Measurements from ENCODE around the gene LRRTM4. TPM values are rescaled to one million over a fixed set of nuclear protein-coding genes. Genes with fewer than 3 reads are reported as not detected.

LRRTM4 gene
- polyA plus RNA-seq, 2 of the 4 experiments (the other 2 are of a cell fraction) = 0.03 TPM; not detected in 1

DNA sequence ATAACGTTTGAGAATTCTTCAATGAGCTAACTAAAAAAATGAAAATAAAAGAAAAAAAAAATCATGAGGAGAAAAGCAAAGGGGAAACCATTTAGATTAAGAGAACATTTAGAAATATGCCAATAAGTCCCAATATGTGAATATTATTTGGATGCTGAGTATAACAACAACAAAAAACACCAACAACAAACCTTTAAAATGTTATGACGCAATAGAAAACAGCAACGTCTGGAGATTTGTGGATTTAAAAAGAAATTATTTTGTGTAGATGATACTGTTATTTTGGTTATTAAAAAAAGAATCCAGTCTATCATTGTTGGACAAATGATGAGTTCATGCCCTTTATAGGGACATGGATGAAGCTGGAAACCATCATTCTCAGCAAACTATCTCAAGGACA, 417.2 kb downstream of the LRRTM4 start:
- Histone ChIP-seq H3K27ac (no peak overlapping the region), H3K4me3 (no peak overlapping the region), H3K4me2 (no peak overlapping the region), H3K4me1 (no peaks in the 10 kb centered on the region), H3K9me3 (peaks cover 2% of the 10 kb centered on the region; the same call in 1 of the 3 replicates)
- DNase-seq (ENCODE audit: low read depth in 1 of 2, low spot score in 1 of 2) (no peak), FAIRE-seq (no peak), ATAC-seq (no peak)
- 36% methylated on average over 3 of the region's 3 CpGs for WGBS (ENCODE audit: missing lambda C conversion rate)
- CTCF ChIA-PET = no interaction called here
- POLR2A ChIA-PET = no interaction called here
- no peak for TF ChIP-seq RAD21 (conservative IDR thresholded peaks at IDR 0.05 in 1 of 2, IDR thresholded peaks at IDR 0.05 in 1 of 2)
- no peak for TF ChIP-seq CEBPB (IDR thresholded peaks at IDR 0.05)
- no peak for TF ChIP-seq HEYL (CRISPR knock-in tag; IDR thresholded peaks at IDR 0.05)
- no peak for TF ChIP-seq HOXA7 (CRISPR knock-in tag; IDR thresholded peaks at IDR 0.05)
- TF ChIP-seq ZNF302 (CRISPR knock-in tag; IDR thresholded peaks at IDR 0.05) = no peak
- no peak for TF ChIP-seq MAFK (IDR thresholded peaks at IDR 0.05; ENCODE audit: partially characterized antibody)
- TF ChIP-seq CHD2 (IDR thresholded peaks at IDR 0.05; ENCODE audit: low read length, partially characterized antibody) = no peak
- TF ChIP-seq EHMT2 (IDR thresholded peaks at IDR 0.05; ENCODE audit: low read depth) = no peak
- no peak for TF ChIP-seq NPAS2 (CRISPR knock-in tag; IDR thresholded peaks at IDR 0.05; ENCODE audit: borderline replicate concordance)
- TF ChIP-seq TP53 (CRISPR knock-in tag; IDR thresholded peaks at IDR 0.05) = no peak
- no peak for TF ChIP-seq SREBF2 (IDR thresholded peaks at IDR 0.05)
- TF ChIP-seq ZFP36 (IDR thresholded peaks at IDR 0.05; ENCODE audit: borderline replicate concordance, partially characterized antibody) = no peak

GRCh38 chr2:77104554-77104953, 417.6 kb downstream of the LRRTM4 start:
- no peaks in the 10 kb centered on the region for H3K4me1 ChIP-seq
- POLR2A ChIA-PET = no interaction called here
- DNase-seq (ENCODE audit: low read depth in 1 of 2, low spot score in 1 of 2) (no peak), FAIRE-seq (no peak), ATAC-seq (no peak)
- H3K4me2 ChIP-seq = no peak overlapping the region
- no peak overlapping the region for H3K27ac ChIP-seq
- TF ChIP-seq, protein P1, sequence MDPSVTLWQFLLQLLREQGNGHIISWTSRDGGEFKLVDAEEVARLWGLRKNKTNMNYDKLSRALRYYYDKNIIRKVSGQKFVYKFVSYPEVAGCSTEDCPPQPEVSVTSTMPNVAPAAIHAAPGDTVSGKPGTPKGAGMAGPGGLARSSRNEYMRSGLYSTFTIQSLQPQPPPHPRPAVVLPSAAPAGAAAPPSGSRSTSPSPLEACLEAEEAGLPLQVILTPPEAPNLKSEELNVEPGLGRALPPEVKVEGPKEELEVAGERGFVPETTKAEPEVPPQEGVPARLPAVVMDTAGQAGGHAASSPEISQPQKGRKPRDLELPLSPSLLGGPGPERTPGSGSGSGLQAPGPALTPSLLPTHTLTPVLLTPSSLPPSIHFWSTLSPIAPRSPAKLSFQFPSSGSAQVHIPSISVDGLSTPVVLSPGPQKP (IDR thresholded peaks at IDR 0.05; ENCODE audit: low read depth, low read length) = no peak
- TF ChIP-seq TFCP2L1 (CRISPR knock-in tag; IDR thresholded peaks at IDR 0.05) (no peak), CBX8 (IDR thresholded peaks at IDR 0.05) (no peak), HOXA7 (CRISPR knock-in tag; IDR thresholded peaks at IDR 0.05) (no peak), KDM5A (IDR thresholded peaks at IDR 0.05) (no peak), HDAC2 (IDR thresholded peaks at IDR 0.05) (no peak), ESRRA (IDR thresholded peaks at IDR 0.05; ENCODE audit: borderline replicate concordance, low read length) (no peak)
- CTCF ChIA-PET = no interaction called here
- H3K9me3 ChIP-seq = peaks cover 2% of the 10 kb centered on the region; the same call in 1 of the 3 replicates
- H3K4me3 ChIP-seq = no peak overlapping the region
- 6% methylated on average over 6 of the region's 6 CpGs for WGBS (ENCODE audit: missing lambda C conversion rate)

GRCh38 chr2:77102927-77103326, 419.2 kb downstream of the LRRTM4 start:
- CTCF ChIA-PET = no interaction called here
- ATAC-seq (no peak), DNase-seq (ENCODE audit: low read depth in 1 of 2, low spot score in 1 of 2) (no peak), FAIRE-seq (no peak)
- peaks cover 2% of the 10 kb centered on the region; the same call in 1 of the 3 replicates for H3K9me3 ChIP-seq
- WGBS (ENCODE audit: missing lambda C conversion rate) = 14% methylated on average over 2 of the region's 2 CpGs
- POLR2A ChIA-PET = no interaction called here
- H3K27ac ChIP-seq = no peak overlapping the region
- H3K4me2 ChIP-seq = no peak overlapping the region
- TF ChIP-seq POLR2AphosphoS2 (conservative IDR thresholded peaks at IDR 0.05; ENCODE audit: low read length) (no peak), HEYL (CRISPR knock-in tag; IDR thresholded peaks at IDR 0.05) (no peak), EP300 (IDR thresholded peaks at IDR 0.05) (no peak), RFX5 (IDR thresholded peaks at IDR 0.05) (no peak), ZNF302 (CRISPR knock-in tag; IDR thresholded peaks at IDR 0.05) (no peak), MAFK (IDR thresholded peaks at IDR 0.05; ENCODE audit: partially characterized antibody) (no peak), CBX8 (IDR thresholded peaks at IDR 0.05) (no peak), GATA3 (IDR thresholded peaks at IDR 0.05; ENCODE audit: borderline replicate concordance) (no peak), ZFP36 (IDR thresholded peaks at IDR 0.05; ENCODE audit: borderline replicate concordance, partially characterized antibody) (no peak), MYC (IDR thresholded peaks at IDR 0.05; ENCODE audit: borderline replicate concordance, low read length) (no peak), CHD4 (IDR thresholded peaks at IDR 0.05; ENCODE audit: borderline replicate concordance) (no peak)
- TF ChIP-seq, protein P2, sequence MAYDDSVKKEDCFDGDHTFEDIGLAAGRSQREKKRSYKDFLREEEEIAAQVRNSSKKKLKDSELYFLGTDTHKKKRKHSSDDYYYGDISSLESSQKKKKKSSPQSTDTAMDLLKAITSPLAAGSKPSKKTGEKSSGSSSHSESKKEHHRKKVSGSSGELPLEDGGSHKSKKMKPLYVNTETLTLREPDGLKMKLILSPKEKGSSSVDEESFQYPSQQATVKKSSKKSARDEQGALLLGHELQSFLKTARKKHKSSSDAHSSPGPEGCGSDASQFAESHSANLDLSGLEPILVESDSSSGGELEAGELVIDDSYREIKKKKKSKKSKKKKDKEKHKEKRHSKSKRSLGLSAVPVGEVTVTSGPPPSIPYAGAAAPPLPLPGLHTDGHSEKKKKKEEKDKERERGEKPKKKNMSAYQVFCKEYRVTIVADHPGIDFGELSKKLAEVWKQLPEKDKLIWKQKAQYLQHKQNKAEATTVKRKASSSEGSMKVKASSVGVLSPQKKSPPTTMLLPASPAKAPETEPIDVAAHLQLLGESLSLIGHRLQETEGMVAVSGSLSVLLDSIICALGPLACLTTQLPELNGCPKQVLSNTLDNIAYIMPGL (CRISPR knock-in tag; IDR thresholded peaks at IDR 0.05; ENCODE audit: borderline replicate concordance) = no peak
- TF ChIP-seq, protein P3, sequence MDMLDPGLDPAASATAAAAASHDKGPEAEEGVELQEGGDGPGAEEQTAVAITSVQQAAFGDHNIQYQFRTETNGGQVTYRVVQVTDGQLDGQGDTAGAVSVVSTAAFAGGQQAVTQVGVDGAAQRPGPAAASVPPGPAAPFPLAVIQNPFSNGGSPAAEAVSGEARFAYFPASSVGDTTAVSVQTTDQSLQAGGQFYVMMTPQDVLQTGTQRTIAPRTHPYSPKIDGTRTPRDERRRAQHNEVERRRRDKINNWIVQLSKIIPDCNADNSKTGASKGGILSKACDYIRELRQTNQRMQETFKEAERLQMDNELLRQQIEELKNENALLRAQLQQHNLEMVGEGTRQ (IDR thresholded peaks at IDR 0.05) = no peak
- H3K4me3 ChIP-seq = no peak overlapping the region
- no peaks in the 10 kb centered on the region for H3K4me1 ChIP-seq
